Raji (cell line): ENCODE measurements around the gene PELO.

Source experiments
- POLR2A ChIP-seq: IDR thresholded peaks from 2 replicates; pipeline ENCODE4 v1.6.1; 2011; ENCODE audit warnings: low read depth, low read length, control low read depth; ENCODE audit not compliant: insufficient read depth

PELO gene

DNA sequence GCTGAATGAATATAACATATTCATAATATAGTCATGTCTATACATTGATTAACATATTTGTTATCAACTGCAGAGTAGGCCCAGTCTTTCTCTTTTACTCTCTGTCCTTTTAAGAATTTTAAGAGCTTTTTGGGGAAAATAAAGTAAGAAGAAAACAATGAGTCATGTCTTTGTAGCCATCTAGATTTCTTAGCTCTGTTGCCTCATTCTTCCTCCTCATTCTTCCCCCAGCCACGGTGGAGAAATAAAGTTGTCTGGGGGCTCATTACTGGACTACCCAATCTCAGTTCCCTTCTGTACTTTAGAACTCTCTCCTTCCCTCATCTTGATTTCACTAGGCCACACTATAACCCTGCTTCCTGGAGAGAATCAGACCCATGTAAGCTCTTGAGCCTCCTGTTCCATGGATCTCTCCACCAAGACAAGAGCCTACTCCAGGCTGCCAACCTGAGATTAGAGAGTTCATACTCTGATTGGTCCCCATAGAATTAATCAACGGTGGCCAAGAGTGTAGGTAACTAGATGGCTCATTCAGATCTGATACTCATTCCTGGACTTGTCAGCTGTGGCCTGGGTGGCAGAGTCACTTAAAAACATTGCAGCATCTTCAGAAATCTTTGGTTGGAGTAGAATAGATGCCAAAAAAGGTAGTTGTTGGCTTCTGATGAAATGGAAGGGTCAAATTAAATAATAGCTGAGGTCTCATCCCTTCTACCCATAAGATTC is 44.2 kb downstream of the PELO start:
- no peak for TF ChIP-seq POLR2A

DNA sequence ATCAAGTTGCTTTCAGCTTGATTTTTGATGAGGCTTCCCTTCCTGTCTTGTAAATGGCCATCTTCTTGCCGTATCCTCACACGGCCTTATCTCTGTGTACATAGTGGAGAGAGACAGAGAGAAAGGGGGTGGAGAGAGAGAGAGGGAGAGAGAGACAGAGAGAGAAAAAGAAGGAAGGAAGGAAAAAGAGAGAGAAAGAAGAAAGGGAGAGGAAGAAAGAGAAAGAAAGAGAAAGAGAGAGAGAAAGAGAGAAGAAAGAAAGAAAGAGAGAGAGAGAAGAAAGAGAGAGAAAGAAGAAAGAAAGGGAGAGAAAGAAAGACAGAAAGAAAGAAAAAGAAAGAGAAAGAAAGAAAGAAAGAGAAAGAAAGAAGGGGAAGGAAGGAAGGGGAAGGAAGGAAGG is 46.6 kb downstream of the PELO start:
- no peak for TF ChIP-seq POLR2A

DNA sequence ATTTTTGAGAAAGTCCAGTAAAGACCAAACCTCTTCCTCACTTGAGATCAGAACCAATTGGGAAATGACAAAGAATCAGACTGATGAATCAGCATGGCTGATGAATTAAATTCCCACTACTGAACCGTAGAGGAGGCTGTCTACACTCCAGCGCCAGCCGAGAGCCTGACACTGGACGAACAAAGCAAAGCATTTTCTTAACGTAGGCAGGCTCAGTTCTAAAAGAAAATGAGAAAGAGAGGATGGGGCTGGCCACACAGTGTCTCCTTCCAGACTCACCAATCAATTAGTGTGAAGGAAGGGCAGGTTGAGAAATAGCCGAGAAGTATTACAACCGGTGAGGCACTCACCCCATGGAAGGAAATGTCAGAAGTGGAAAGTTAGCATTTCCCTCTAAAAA is 49.4 kb downstream of the PELO start:
- TF ChIP-seq POLR2A = no peak
